PC-9 (cell line): ENCODE data around the gene SHF. TPM values are rescaled to one million over a fixed set of nuclear protein-coding genes. Genes with fewer than 3 reads are reported as not detected.

Experiments used
- BruUV-seq: library from RNA; stranded (reverse); fragments of 400-500 nt; replicated peaks from 2 replicates; lab custom pipeline; 2021; lab: Mats Ljungman, UMichigan
- CTCF ChIA-PET: fragments of 300-600 bp; sonication (Branson Sonifier 250); formaldehyde crosslinking; loops from one replicate; lab custom pipeline; 2022; ENCODE audit warnings: antibody characterized with exemption; lab: Charles Lee
- POLR2A ChIA-PET: fragments of 300-600 bp; sonication (Branson Sonifier 250); formaldehyde crosslinking; loops from one replicate; lab custom pipeline; 2022; ENCODE audit warnings: antibody characterized with exemption; ENCODE audit not compliant: unreplicated experiment; lab: Charles Lee
- DNase-seq, 2 experiments: peaks; one replicate each; pipeline versions ENCODE4 v3.0.0 to v3.0.0-alpha.2; 2015 to 2022; ENCODE audit warnings: mixed read lengths in 1 of 2
- H2AFZ ChIP-seq: fragments of 200-600 bp; sonication (generic); 2 replicates; pipeline ENCODE4 v1.8.1; 2017; ENCODE audit warnings: antibody characterized with exemption
- H3F3A ChIP-seq: fragments of 200-600 bp; sonication (generic); 2 replicates; pipeline ENCODE4 v1.8.1; 2017; ENCODE audit warnings: antibody characterized with exemption, mild to moderate bottlenecking, low read depth; ENCODE audit not compliant: insufficient read depth
- H3K27ac ChIP-seq: fragments of 200-600 bp; sonication (generic); 2 replicates; pipeline ENCODE4 v1.6.1; 2016; ENCODE audit warnings: mixed run types
- H3K27me3 ChIP-seq: fragments of 200-600 bp; sonication (generic); 2 replicates; pipeline ENCODE4 v1.6.1; 2016; ENCODE audit warnings: low read depth, mixed run types; ENCODE audit not compliant: insufficient read depth
- H3K36me3 ChIP-seq: fragments of 200-600 bp; sonication (generic); 2 replicates; pipeline ENCODE4 v1.6.1; 2016; ENCODE audit warnings: low read depth, mixed run types
- H3K4me1 ChIP-seq: fragments of 200-600 bp; sonication (generic); replicated peaks from 2 replicates; pipeline ENCODE4 v1.6.1; 2016; ENCODE audit warnings: mixed run types; ENCODE audit not compliant: insufficient read depth
- H3K4me2 ChIP-seq: fragments of 200-600 bp; sonication (generic); 2 replicates; pipeline ENCODE4 v1.6.1; 2017; ENCODE audit warnings: mixed run types
- H3K4me3 ChIP-seq: fragments of 200-600 bp; sonication (generic); 2 replicates; pipeline ENCODE4 v1.6.1; 2016; ENCODE audit warnings: mixed run types
- H3K79me2 ChIP-seq: fragments of 200-600 bp; sonication (generic); 2 replicates; pipeline ENCODE4 v1.6.1; 2017; ENCODE audit warnings: low read depth, mixed run types
- H3K9me2 ChIP-seq: fragments of 200-600 bp; sonication (generic); 2 replicates; pipeline ENCODE4 v1.8.1; 2017; ENCODE audit warnings: mild to moderate bottlenecking; ENCODE audit not compliant: insufficient read depth
- H3K9me3 ChIP-seq: fragments of 200-600 bp; sonication (generic); 2 replicates; pipeline ENCODE4 v1.8.1; 2016; ENCODE audit warnings: low read depth; ENCODE audit not compliant: insufficient read depth
- H4K20me1 ChIP-seq: fragments of 200-600 bp; sonication (generic); 2 replicates; pipeline ENCODE4 v1.8.1; 2017; ENCODE audit not compliant: insufficient read depth
- CTCF ChIP-seq: fragments of 200-600 bp; sonication (generic); conservative IDR thresholded peaks from 2 replicates; pipeline ENCODE4 v1.6.1; 2017; ENCODE audit warnings: mixed run types, antibody characterized with exemption, mild to moderate bottlenecking, moderate library complexity
- EZH2 ChIP-seq: fragments of 200-600 bp; sonication (generic); IDR thresholded peaks from 2 replicates; pipeline ENCODE4 v1.8.0; 2017; ENCODE audit warnings: antibody characterized with exemption, low read depth
- intact Hi-C: fragments of 100-400 bp; cut with micrococcal nuclease; formaldehyde crosslinking; loops from one replicate; pipeline ENCODE4 v1.10.0; 2022; ENCODE audit not compliant: unreplicated experiment
- total RNA-seq: library from RNA; stranded (reverse); gene quantifications from 2 replicates; pipeline ENCODE4 v1.2.3, GENCODE V29; 2021

Gene SHF
- total RNA-seq, 1 experiment from 2014 or later: 6.1 TPM

- no TSS peak for BruUV-seq
- H2AFZ ChIP-seq: no peak overlapping the region
- no peaks in the 10 kb centered on the region for H3K36me3 ChIP-seq
- H3F3A ChIP-seq: no peaks in the 10 kb centered on the region
- POLR2A ChIA-PET: interaction anchor here (0.5 to 0.6 kb wide), 2 partner anchors 95 to 284 kb away, joined by 3 read pairs; a partner anchor contains a TSS
- H3K4me1 ChIP-seq: peaks cover 14% of the 10 kb centered on the region; the same call in 1 of the 2 replicates
- H3K9me2 ChIP-seq: no peaks in the 10 kb centered on the region
- no peaks in the 10 kb centered on the region for H3K9me3 ChIP-seq
- H3K27ac ChIP-seq: no peak overlapping the region
- H3K27me3 ChIP-seq: peaks cover 3% of the 10 kb centered on the region; the same call in 1 of the 2 replicates
- H3K79me2 ChIP-seq: no peaks in the 10 kb centered on the region
- intact Hi-C loops: loop anchor here (5.0 kb wide), 1 partner anchor 146 kb away; no protein-coding TSS in a partner anchor
- TF ChIP-seq CTCF (peak; percentile 88), EZH2 (no peak)
- no peak overlapping the region for H3K4me3 ChIP-seq
- CTCF ChIA-PET: interaction anchor here (0.5 to 1.5 kb wide), 11 partner anchors 8 to 297 kb away, joined by 3 to 11 read pairs (median 4); no protein-coding TSS in a partner anchor
- no peaks in the 10 kb centered on the region for H4K20me1 ChIP-seq
- no peak overlapping the region; the same call in 1 of the 2 replicates for H3K4me2 ChIP-seq
- peak; percentile 70 to 87 for DNase-seq
Observed at GRCh38 chr15:45118131-45118588, 69.6 kb downstream of the SHF start.

- no TSS peak for BruUV-seq
- H3K9me2 ChIP-seq: no peaks in the 10 kb centered on the region
- no peak for DNase-seq
- no peak overlapping the region; the same call in 1 of the 2 replicates for H3K4me2 ChIP-seq
- no peaks in the 10 kb centered on the region for H3F3A ChIP-seq
- no peaks in the 10 kb centered on the region for H3K36me3 ChIP-seq
- H3K9me3 ChIP-seq: no peaks in the 10 kb centered on the region
- intact Hi-C loops: loop anchor here (5.0 kb wide), 1 partner anchor 145 kb away; no protein-coding TSS in a partner anchor
- POLR2A ChIA-PET: interaction anchor here (0.6 kb wide), 1 partner anchor 94 kb away, joined by 3 read pairs; no protein-coding TSS in a partner anchor
- H3K4me1 ChIP-seq: peaks cover 12% of the 10 kb centered on the region; the same call in 1 of the 2 replicates
- no peaks in the 10 kb centered on the region for H4K20me1 ChIP-seq
- CTCF ChIA-PET: interaction anchor here (0.5 to 1.5 kb wide), 10 partner anchors 9 to 298 kb away, joined by 3 to 11 read pairs (median 4); no protein-coding TSS in a partner anchor
- TF ChIP-seq EZH2 (no peak), CTCF (no peak)
- H3K4me3 ChIP-seq: no peak overlapping the region
- no peak overlapping the region for H3K27ac ChIP-seq
- H3K79me2 ChIP-seq: no peaks in the 10 kb centered on the region
- peaks cover 3% of the 10 kb centered on the region; the same call in 1 of the 2 replicates for H3K27me3 ChIP-seq
- H2AFZ ChIP-seq: no peak overlapping the region
Observed at GRCh38 chr15:45117308-45118130, 70.2 kb downstream of the SHF start.

Other genes with a start within 250 kb of the SHF start
- gene TERB2, start 231.3 kb downstream of the SHF start, total RNA-seq: not detected in 2 replicates
- gene SORD, start 164.8 kb downstream of the SHF start, total RNA-seq: 66.4 and 69.6 TPM in 2 replicates
- 0.10 TPM in 1 of 2 replicates, not detected in the other for gene DUOX2, start 73.8 kb downstream of the SHF start, total RNA-seq
- not detected in 2 replicates for gene DUOXA2, start 73.6 kb downstream of the SHF start, total RNA-seq
- 0.33 and 0.75 TPM in 2 replicates for gene DUOXA1, start 58.1 kb downstream of the SHF start, total RNA-seq
- 0.08 TPM in 1 of 2 replicates, not detected in the other for gene DUOX1, start 58.0 kb downstream of the SHF start, total RNA-seq
- gene SLC28A2, start 64.3 kb upstream of the SHF start, total RNA-seq: not detected in 2 replicates
- 9.8 and 10.0 TPM in 2 replicates for gene GATM, start 190.6 kb upstream of the SHF start, total RNA-seq